Measurements from ENCODE around the gene MRPS22. TPM values are rescaled to one million over a fixed set of nuclear protein-coding genes. Genes with fewer than 3 reads are reported as not detected.
"Not testable (repeated sequence)": the region's sequence is repeated elsewhere in the genome, so short reads cannot be mapped to it uniquely, and the experiment has no call there.

Gene MRPS22
- total and polyA plus RNA-seq, 4 donors = 33.2 to 44.7 (median 40.2) TPM

- TF ChIP-seq CTCF (IDR thresholded peaks at IDR 0.05; ENCODE audit: control extremely low read depth, extremely low read depth) = no peak
- no peaks in the 10 kb centered on the region for H3K27me3 ChIP-seq (ENCODE audit: control insufficient read depth in 3 of 3, insufficient read depth in 3 of 3, low read length in 2 of 3)
- H3K4me1 ChIP-seq (ENCODE audit: control insufficient read depth in 5 of 5, insufficient read depth in 5 of 5, low read length in 5 of 5) = peaks cover 0 to 19% (median 1%) of the 10 kb centered on the region in 5 donors
- peak within 1 kb of the TSS; percentile 99 for H3K9ac ChIP-seq (ENCODE audit: insufficient read depth in 1 of 2, low read length in 2 of 2)
- H3K9me3 ChIP-seq (ENCODE audit: control insufficient read depth in 4 of 4, insufficient read depth in 3 of 4, low read length in 3 of 4) = no peaks in the 10 kb centered on the region
- peak within 1 kb of the TSS; percentile 98 for H3K4me3 ChIP-seq
- ATAC-seq (ENCODE audit: insufficient read depth, low FRiP score) (peak; percentile 98), DNase-seq (peak; percentile 100)
- WGBS, 2 donors = 1% methylated on average over 51 to 52 of the region's 52 CpGs
- H3K27ac ChIP-seq (ENCODE audit: low read depth in 1 of 2, low read length in 1 of 2) = peak within 1 kb of the TSS; percentile 96 to 98
- peaks cover 0 to 6% (median 0%) of the 10 kb centered on the region in 4 donors for H3K36me3 ChIP-seq (ENCODE audit: control insufficient read depth in 4 of 4, insufficient read depth in 4 of 4, low read length in 4 of 4)
Measured at GRCh38 chr3:139389552-139390368, 45.9 kb downstream of the MRPS22 start, which contains the start of gene COPB2. Gene COPB2 (minus strand): TSS chr3:139389647. CDS start chr3:139389550, 97 bp downstream.

DNA sequence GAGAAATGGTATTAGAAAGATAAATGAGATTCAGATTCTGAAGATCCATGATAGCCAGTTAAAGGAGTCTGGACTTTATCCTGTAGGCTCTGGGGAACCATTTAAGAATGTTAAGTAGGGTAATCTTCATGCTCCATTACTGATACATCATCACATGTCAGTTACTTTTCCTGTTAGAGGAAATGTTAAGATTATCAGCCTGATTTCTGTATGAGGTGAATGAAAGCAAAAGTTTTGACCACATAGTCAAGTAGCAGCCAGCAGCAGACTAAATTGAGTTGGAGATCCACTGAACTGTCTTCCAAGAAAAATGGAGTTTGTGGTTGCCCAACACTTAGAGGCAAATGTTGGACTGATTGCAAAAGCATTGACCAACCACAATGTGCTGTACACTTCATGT lies 50.3 kb downstream of the MRPS22 start:
- peaks cover 0 to 3% (median 0%) of the 10 kb centered on the region in 5 donors for H3K4me1 ChIP-seq (ENCODE audit: control insufficient read depth in 5 of 5, insufficient read depth in 5 of 5, low read length in 5 of 5)
- no peak overlapping the region for H3K27ac ChIP-seq (ENCODE audit: low read depth in 1 of 2, low read length in 1 of 2)
- H3K36me3 ChIP-seq (ENCODE audit: control insufficient read depth in 4 of 4, insufficient read depth in 4 of 4, low read length in 4 of 4) = peaks cover 0 to 3% (median 0%) of the 10 kb centered on the region in 4 donors
- H3K9me3 ChIP-seq (ENCODE audit: control insufficient read depth in 4 of 4, insufficient read depth in 3 of 4, low read length in 3 of 4) = no peaks in the 10 kb centered on the region
- TF ChIP-seq CTCF (IDR thresholded peaks at IDR 0.05; ENCODE audit: control extremely low read depth, extremely low read depth) = no peak
- no peak overlapping the region for H3K4me3 ChIP-seq
- no peak overlapping the region for H3K9ac ChIP-seq (ENCODE audit: insufficient read depth in 1 of 2, low read length in 2 of 2)
- DNase-seq = no peak
- no peak for ATAC-seq (ENCODE audit: insufficient read depth, low FRiP score)
- H3K27me3 ChIP-seq (ENCODE audit: control insufficient read depth in 3 of 3, insufficient read depth in 3 of 3, low read length in 2 of 3) = no peaks in the 10 kb centered on the region

GRCh38 chr3:139396707-139397106 lies 52.9 kb downstream of the MRPS22 start:
- peaks cover 0 to 3% (median 0%) of the 10 kb centered on the region in 5 donors for H3K4me1 ChIP-seq (ENCODE audit: control insufficient read depth in 5 of 5, insufficient read depth in 5 of 5, low read length in 5 of 5)
- peaks cover 0 to under 1% (median 0%) of the 10 kb centered on the region in 4 donors for H3K9me3 ChIP-seq (ENCODE audit: control insufficient read depth in 4 of 4, insufficient read depth in 3 of 4, low read length in 3 of 4)
- H3K27ac ChIP-seq (ENCODE audit: low read depth in 1 of 2, low read length in 1 of 2) = no peak overlapping the region
- WGBS, 2 donors = 93 to 97% methylated on average over 3 of the region's 3 CpGs
- no peaks in the 10 kb centered on the region for H3K36me3 ChIP-seq (ENCODE audit: control insufficient read depth in 4 of 4, insufficient read depth in 4 of 4, low read length in 4 of 4)
- no peak overlapping the region for H3K4me3 ChIP-seq
- no peak for DNase-seq
- no peak for ATAC-seq (ENCODE audit: insufficient read depth, low FRiP score)
- H3K9ac ChIP-seq (ENCODE audit: insufficient read depth in 1 of 2, low read length in 2 of 2) = no peak overlapping the region
- TF ChIP-seq CTCF (IDR thresholded peaks at IDR 0.05; ENCODE audit: control extremely low read depth, extremely low read depth) = no peak
- no peaks in the 10 kb centered on the region for H3K27me3 ChIP-seq (ENCODE audit: control insufficient read depth in 3 of 3, insufficient read depth in 3 of 3, low read length in 2 of 3)

GRCh38 chr3:139401155-139401554 lies 57.3 kb downstream of the MRPS22 start:
- H3K9me3 ChIP-seq (ENCODE audit: control insufficient read depth in 4 of 4, insufficient read depth in 3 of 4, low read length in 3 of 4) = peaks cover 0 to 15% (median 4%) of the 10 kb centered on the region in 4 donors
- not testable (repeated sequence) for H3K36me3 ChIP-seq (ENCODE audit: control insufficient read depth in 4 of 4, insufficient read depth in 4 of 4, low read length in 4 of 4); H3K9ac ChIP-seq (ENCODE audit: insufficient read depth in 1 of 2, low read length in 2 of 2); DNase-seq; H3K4me3 ChIP-seq; H3K27ac ChIP-seq (ENCODE audit: low read depth in 1 of 2, low read length in 1 of 2); H3K27me3 ChIP-seq (ENCODE audit: control insufficient read depth in 3 of 3, insufficient read depth in 3 of 3, low read length in 2 of 3); H3K4me1 ChIP-seq (ENCODE audit: control insufficient read depth in 5 of 5, insufficient read depth in 5 of 5, low read length in 5 of 5); ATAC-seq (ENCODE audit: insufficient read depth, low FRiP score)
- 83 to 88% methylated on average over 2 of the region's 2 CpGs for WGBS, 2 donors
